SK-N-MC (cell line): ENCODE results near the gene ACAP2.
A peak's percentile ranks its signal among the peaks of the same experiment; 100 is the strongest.

ENCODE experiments used
- DNase-seq: peaks from one replicate; pipeline ENCODE4 v3.0.0-alpha.2; 2011; ENCODE audit warnings: low read depth, low spot score
- H3K27ac ChIP-seq: fragments of 200-600 bp; sonication (generic); 2 replicates; pipeline ENCODE4 v1.5.1; 2016; ENCODE audit warnings: mixed run types
- H3K36me3 ChIP-seq: fragments of 200-600 bp; sonication (generic); 2 replicates; pipeline ENCODE4 v1.6.1; 2017; ENCODE audit warnings: antibody characterized with exemption, low read length, mixed read lengths; ENCODE audit not compliant: insufficient read depth
- H3K4me3 ChIP-seq: fragments of 200-600 bp; sonication (generic); 2 replicates; pipeline ENCODE4 v1.5.1; 2016
- H3K9ac ChIP-seq: fragments of 200-600 bp; sonication (generic); 2 replicates; pipeline ENCODE4 v1.8.0; 2017; ENCODE audit warnings: mixed run types, mixed read lengths; ENCODE audit not compliant: insufficient read length
- H3K9me3 ChIP-seq: fragments of 200-600 bp; sonication (generic); 2 replicates; pipeline ENCODE4 v1.6.1; 2017; ENCODE audit warnings: low read depth, mild to moderate bottlenecking, antibody characterized with exemption, low read length, moderate library complexity, mixed read lengths
- EZH2 ChIP-seq: fragments of 200-600 bp; sonication (generic); IDR thresholded peaks from one replicate; pipeline ENCODE4 v1.6.1; 2017; ENCODE audit warnings: antibody characterized with exemption
- FOXP2 ChIP-seq: optimal IDR thresholded peaks from 2 replicates; pipeline ENCODE3; 2011; ENCODE audit warnings: mild to moderate bottlenecking, moderate library complexity; ENCODE audit not compliant: insufficient read depth; ENCODE audit errors: extremely low read length, control extremely low read depth
- POLR2AphosphoS5 ChIP-seq: IDR thresholded peaks from 2 replicates; pipeline ENCODE4 v1.6.1; 2012; ENCODE audit warnings: mild to moderate bottlenecking, low read depth, low read length, borderline replicate concordance

Gene ACAP2

GRCh38 chr3:195258449-195259153, 184.2 kb downstream of the ACAP2 start:
- peak overlapping the region; percentile 84 for H3K4me3 ChIP-seq
- peak overlapping the region; percentile 81 for H3K27ac ChIP-seq
- no peaks in the 10 kb centered on the region for H3K9me3 ChIP-seq
- H3K36me3 ChIP-seq = no peaks in the 10 kb centered on the region
- peak overlapping the region; percentile 80 for H3K9ac ChIP-seq
- no peak for DNase-seq
- TF ChIP-seq EZH2 (no peak), POLR2AphosphoS5 (no peak), FOXP2 (no peak)

DNA sequence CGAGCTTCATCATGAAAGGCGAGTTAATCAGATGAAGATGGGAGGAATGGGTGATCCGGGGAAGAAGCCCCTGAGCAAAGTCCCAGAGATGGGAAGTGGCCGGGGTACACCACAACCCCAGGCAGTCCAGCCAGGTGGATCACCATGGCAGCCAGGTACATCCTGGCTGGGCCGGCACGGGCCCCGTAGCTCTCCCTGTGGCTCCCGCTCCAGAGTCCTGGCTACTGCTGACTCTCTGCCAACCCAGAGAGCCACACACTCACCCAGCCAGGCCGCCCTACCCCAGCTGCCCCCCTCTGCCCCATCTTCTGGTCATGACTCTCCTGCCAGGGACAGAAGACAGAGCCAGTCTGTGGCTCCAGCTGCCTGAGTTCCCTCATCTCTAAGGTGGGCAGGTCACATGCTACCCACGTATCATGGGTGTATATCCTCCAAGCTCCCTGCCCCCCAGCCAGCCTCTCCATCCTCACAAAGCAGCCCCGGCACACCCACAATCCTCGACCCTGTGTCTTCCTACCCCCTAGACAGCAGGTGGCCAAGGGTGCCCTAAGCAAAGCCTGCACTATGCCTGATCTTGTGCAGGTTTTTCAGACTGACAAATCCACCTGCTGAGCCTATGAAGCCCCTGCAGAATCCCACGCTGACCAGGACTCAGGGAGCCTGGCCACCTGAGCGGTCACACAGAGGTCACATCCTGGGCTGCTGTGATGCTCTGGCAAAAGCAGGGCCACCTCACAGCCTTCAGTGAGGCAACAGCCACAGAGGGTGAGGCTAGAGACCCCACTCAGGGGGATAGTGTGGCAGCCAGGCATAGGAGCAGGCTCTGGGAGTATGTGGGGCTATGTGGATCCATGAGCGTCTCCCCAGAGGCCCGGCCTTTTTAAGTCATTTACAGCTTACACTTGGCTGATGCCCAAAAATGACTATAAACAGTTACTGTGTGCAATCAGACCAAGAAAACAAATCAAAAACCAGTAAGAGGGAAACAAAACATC, 185.1 kb downstream of the ACAP2 start:
- no peak overlapping the region for H3K4me3 ChIP-seq
- no peak overlapping the region for H3K9ac ChIP-seq
- no peak overlapping the region for H3K27ac ChIP-seq
- no peaks in the 10 kb centered on the region for H3K36me3 ChIP-seq
- no peaks in the 10 kb centered on the region for H3K9me3 ChIP-seq
- no peak for DNase-seq
- TF ChIP-seq FOXP2 (no peak), EZH2 (no peak)

GRCh38 chr3:195256639-195257453, 186.0 kb downstream of the ACAP2 start:
- no peak overlapping the region for H3K4me3 ChIP-seq
- no peak overlapping the region for H3K27ac ChIP-seq
- TF ChIP-seq FOXP2 = no peak
- TF ChIP-seq EZH2 = no peak
- TF ChIP-seq POLR2AphosphoS5 = no peak
- no peak for DNase-seq
- H3K9ac ChIP-seq = no peak overlapping the region
- no peaks in the 10 kb centered on the region for H3K9me3 ChIP-seq
- no peaks in the 10 kb centered on the region for H3K36me3 ChIP-seq

- H3K36me3 ChIP-seq = no peaks in the 10 kb centered on the region
- TF ChIP-seq FOXP2 (no peak), POLR2AphosphoS5 (no peak), EZH2 (no peak)
- H3K4me3 ChIP-seq = no peak overlapping the region
- H3K9ac ChIP-seq = no peak overlapping the region
- H3K27ac ChIP-seq = peak overlapping the region; percentile 52; the same call in 1 of the 2 replicates
- DNase-seq = no peak
- H3K9me3 ChIP-seq = no peaks in the 10 kb centered on the region
Observed at GRCh38 chr3:195255571-195256501, 187.0 kb downstream of the ACAP2 start.

DNA sequence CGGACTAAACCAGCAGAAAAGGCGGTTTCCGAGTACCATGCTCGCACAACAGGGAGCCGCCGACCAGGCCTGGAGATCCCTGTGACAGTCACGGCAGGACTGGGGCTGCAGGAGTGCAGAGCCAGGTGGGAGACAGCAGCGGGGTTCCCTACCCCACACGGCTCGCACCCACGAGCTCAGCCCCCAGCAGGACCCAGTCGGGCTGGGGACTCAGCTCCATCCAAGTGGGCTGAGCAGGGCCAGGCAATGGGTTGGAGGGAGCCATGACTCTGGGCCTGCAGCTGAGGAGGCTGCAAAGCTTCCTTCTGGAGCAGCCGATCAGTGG, 187.7 kb downstream of the ACAP2 start:
- Histone ChIP-seq H3K36me3 (no peaks in the 10 kb centered on the region), H3K9ac (no peak overlapping the region), H3K9me3 (no peaks in the 10 kb centered on the region), H3K27ac (peak overlapping the region; percentile 52; the same call in 1 of the 2 replicates), H3K4me3 (no peak overlapping the region)
- no peak for DNase-seq
- TF ChIP-seq EZH2 (no peak), POLR2AphosphoS5 (no peak), FOXP2 (no peak)

DNA sequence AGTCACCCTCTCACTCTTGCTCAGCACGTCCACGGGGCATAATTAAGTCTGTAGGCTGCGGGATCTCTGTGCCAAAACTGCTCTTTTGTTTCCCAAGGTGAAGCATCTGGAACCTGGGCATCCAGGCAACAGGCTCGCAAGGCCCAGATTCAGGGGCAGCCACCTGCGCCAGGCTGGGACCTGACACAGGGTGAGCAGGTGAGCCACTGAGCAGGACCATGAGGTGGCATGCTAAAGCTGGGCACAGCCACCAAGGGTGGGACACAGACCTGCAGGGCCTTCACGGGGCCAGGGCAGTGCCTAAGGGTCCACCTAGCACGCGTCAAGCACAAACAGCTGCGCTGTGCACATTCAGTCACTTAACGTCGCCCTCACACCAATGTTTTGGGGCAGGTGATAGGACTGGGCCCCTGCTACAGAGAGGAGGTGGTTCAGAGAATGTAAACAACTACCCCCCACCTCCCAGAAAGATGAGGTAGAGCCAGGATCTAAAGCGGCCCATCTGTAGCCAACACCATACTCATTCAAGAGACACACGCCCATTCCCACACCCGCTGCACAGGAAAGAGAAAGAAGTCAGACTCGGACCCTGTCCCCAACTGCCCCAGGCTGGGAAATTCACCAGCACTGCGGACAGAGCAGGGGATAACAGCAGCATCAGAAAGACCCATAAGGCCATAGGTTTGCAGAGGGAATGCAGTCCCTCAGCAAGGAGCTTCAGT, 188.2 kb downstream of the ACAP2 start:
- H3K9me3 ChIP-seq = no peaks in the 10 kb centered on the region
- H3K27ac ChIP-seq = peak overlapping the region; percentile 95
- peak overlapping the region; percentile 30 for H3K9ac ChIP-seq
- DNase-seq = no peak
- TF ChIP-seq POLR2AphosphoS5 (no peak), FOXP2 (no peak), EZH2 (no peak)
- no peak overlapping the region for H3K4me3 ChIP-seq
- no peaks in the 10 kb centered on the region for H3K36me3 ChIP-seq

- Histone ChIP-seq H3K9me3 (no peaks in the 10 kb centered on the region), H3K4me3 (no peak overlapping the region), H3K36me3 (no peaks in the 10 kb centered on the region), H3K27ac (peak overlapping the region; percentile 95), H3K9ac (peak overlapping the region; percentile 30)
- DNase-seq = no peak
- TF ChIP-seq EZH2 (no peak), POLR2AphosphoS5 (no peak), FOXP2 (no peak)
Observed at GRCh38 chr3:195253923-195254432, 188.8 kb downstream of the ACAP2 start.
